ENCODE data around the gene SLC13A2.
"Not testable (repeated sequence)": the region's sequence is repeated elsewhere in the genome, so short reads cannot be mapped to it uniquely, and the experiment has no call there.

GRCh38 chr17:28458881-28459280 is 14.6 kb upstream of the SLC13A2 start:
- TF ChIP-seq CTCF (tag by site-specific recombination; IDR thresholded peaks at IDR 0.05); ZNF114 (tag by site-specific recombination; IDR thresholded peaks at IDR 0.05); BCL11A (tag by site-specific recombination; IDR thresholded peaks at IDR 0.05; ENCODE audit: low read depth): not testable (repeated sequence)

Measured in HEK293 (cell line).